ENCODE data around the gene ARHGAP42.

The ARHGAP42 gene

GRCh38 chr11:100682247-100682969, 4.7 kb upstream of the ARHGAP42 start:
- DNase-seq = no peak

GRCh38 chr11:100683126-100683525, 4.0 kb upstream of the ARHGAP42 start:
- DNase-seq = no peak

- no peak for DNase-seq
These were observed 2.7 kb upstream of the ARHGAP42 start for GRCh38 chr11:100684101-100685065.

- DNase-seq = no peak
These were observed 523 bp upstream of the ARHGAP42 start for GRCh38 chr11:100686476-100687053.

- no peak for DNase-seq
These were observed 725 bp downstream of the ARHGAP42 start for GRCh38 chr11:100687630-100688395.

GRCh38 chr11:100689141-100689540, 2.1 kb downstream of the ARHGAP42 start:
- no peak for DNase-seq

- no peak for DNase-seq
These were observed 5.0 kb downstream of the ARHGAP42 start for GRCh38 chr11:100691896-100692653.

- DNase-seq = no peak
These were observed 8.8 kb downstream of the ARHGAP42 start for GRCh38 chr11:100695911-100696310.

- no peak for DNase-seq
These were observed 16.1 kb downstream of the ARHGAP42 start for GRCh38 chr11:100703139-100703538.

- DNase-seq = no peak
These were observed 16.9 kb downstream of the ARHGAP42 start for GRCh38 chr11:100703801-100704575.

GRCh38 chr11:100705447-100705846, 18.4 kb downstream of the ARHGAP42 start:
- DNase-seq = no peak

- no peak for DNase-seq
These were observed 19.1 kb downstream of the ARHGAP42 start for GRCh38 chr11:100706179-100706578.

- no peak for DNase-seq
These were observed 22.3 kb downstream of the ARHGAP42 start for GRCh38 chr11:100709233-100709957.

- no peak for DNase-seq
These were observed 24.9 kb downstream of the ARHGAP42 start for GRCh38 chr11:100711984-100712383.

GRCh38 chr11:100712583-100712982, 25.5 kb downstream of the ARHGAP42 start:
- no peak for DNase-seq

GRCh38 chr11:100715165-100715761, 28.2 kb downstream of the ARHGAP42 start:
- no peak for DNase-seq

- DNase-seq = no peak
These were observed 29.8 kb downstream of the ARHGAP42 start for GRCh38 chr11:100716838-100717237.

- DNase-seq = no peak
These were observed 32.3 kb downstream of the ARHGAP42 start for GRCh38 chr11:100719362-100719761.

- DNase-seq = no peak
These were observed 32.7 kb downstream of the ARHGAP42 start for GRCh38 chr11:100719809-100720221.

GRCh38 chr11:100726680-100727079, 39.6 kb downstream of the ARHGAP42 start:
- no peak for DNase-seq
